OCI-LY7 (cell line): Measurements from ENCODE around the gene C3orf20. TPM values are rescaled to one million over a fixed set of nuclear protein-coding genes. Genes with fewer than 3 reads are reported as not detected.

Experiments
- BruUV-seq: library from RNA; stranded (reverse); fragments of 400-500 nt; replicated peaks from 2 replicates; lab custom pipeline; 2021; lab: Mats Ljungman, UMichigan
- CTCF ChIA-PET: fragments of 300-600 bp; sonication (Branson Sonifier 250); formaldehyde crosslinking; loops from one replicate; lab custom pipeline; 2022; ENCODE audit warnings: antibody characterized with exemption; ENCODE audit not compliant: unreplicated experiment; lab: Charles Lee
- POLR2A ChIA-PET: fragments of 300-600 bp; sonication (Branson Sonifier 250); formaldehyde crosslinking; loops from one replicate; lab custom pipeline; 2022; ENCODE audit warnings: antibody characterized with exemption; lab: Charles Lee
- DNase-seq: peaks from one replicate; pipeline ENCODE4 v3.0.0-alpha.2; 2015; ENCODE audit warnings: low spot score
- H2AFZ ChIP-seq: fragments of 200-600 bp; sonication (generic), shearing (Covaris generic); 2 replicates; pipeline ENCODE4 v1.6.1; 2014; ENCODE audit warnings: mild to moderate bottlenecking, antibody characterized with exemption, low read length, moderate library complexity
- H3K27ac ChIP-seq: fragments of 200-600 bp; sonication (generic); 2 replicates; pipeline ENCODE4 v1.5.1; 2014; ENCODE audit warnings: mixed run types, low read depth, mild to moderate bottlenecking, moderate library complexity, low read length, inconsistent platforms; ENCODE audit not compliant: poor library complexity, severe bottlenecking
- H3K36me3 ChIP-seq: fragments of 200-600 bp; sonication (generic); 2 replicates; pipeline ENCODE4 v1.6.1; 2014; ENCODE audit warnings: mild to moderate bottlenecking, antibody characterized with exemption, low read length, moderate library complexity, mixed read lengths; ENCODE audit not compliant: insufficient read depth
- H3K4me1 ChIP-seq: fragments of 200-600 bp; sonication (generic); 2 replicates; pipeline ENCODE4 v1.5.1; 2014; ENCODE audit warnings: mild to moderate bottlenecking, low read length; ENCODE audit not compliant: insufficient read depth, poor library complexity, severe bottlenecking
- H3K4me2 ChIP-seq: fragments of 200-600 bp; sonication (generic); 2 replicates; pipeline ENCODE4 v1.6.1; 2014; ENCODE audit warnings: mild to moderate bottlenecking, low read length
- H3K4me3 ChIP-seq: fragments of 200-600 bp; sonication (generic); 2 replicates; pipeline ENCODE4 v1.5.1; 2014; ENCODE audit warnings: mild to moderate bottlenecking, low read depth, low read length; ENCODE audit not compliant: poor library complexity, severe bottlenecking
- H3K79me2 ChIP-seq: fragments of 200-600 bp; sonication (generic); 2 replicates; pipeline ENCODE4 v1.6.1; 2016; ENCODE audit warnings: low read depth, mild to moderate bottlenecking, low read length, moderate library complexity, mixed read lengths; ENCODE audit not compliant: insufficient read depth
- H3K9me2 ChIP-seq: fragments of 200-600 bp; sonication (generic); 2 replicates; pipeline ENCODE4 v1.6.1; 2016; ENCODE audit warnings: mild to moderate bottlenecking, low read length, mixed read lengths; ENCODE audit not compliant: insufficient read depth
- H3K9me3 ChIP-seq: fragments of 200-600 bp; sonication (generic); 2 replicates; pipeline ENCODE4 v1.6.1; 2014; ENCODE audit warnings: mild to moderate bottlenecking, mixed run types, low read length, mixed read lengths
- H4K20me1 ChIP-seq: fragments of 200-600 bp; sonication (generic); 2 replicates; pipeline ENCODE4 v1.6.1; 2014; ENCODE audit warnings: mild to moderate bottlenecking, antibody characterized with exemption, low read length, moderate library complexity, mixed read lengths; ENCODE audit not compliant: insufficient read depth
- CTCF ChIP-seq: fragments of 200-600 bp; sonication (generic); conservative IDR thresholded peaks from 2 replicates; pipeline ENCODE4 v1.5.1; 2014; ENCODE audit warnings: mild to moderate bottlenecking, antibody characterized with exemption, low read length, moderate library complexity, mixed read lengths
- EZH2phosphoT487 ChIP-seq: fragments of 200-600 bp; sonication (generic); IDR thresholded peaks from 2 replicates; pipeline ENCODE4 v1.6.1; 2018; ENCODE audit warnings: low read depth, borderline replicate concordance, mild to moderate bottlenecking, mixed run types, antibody characterized with exemption, low read length, moderate library complexity, mixed read lengths
- intact Hi-C: fragments of 100-400 bp; cut with micrococcal nuclease; formaldehyde crosslinking; loops from one replicate; pipeline ENCODE4 v1.10.0; 2022; ENCODE audit not compliant: unreplicated experiment
- total RNA-seq, 2 experiments: library from RNA; depleted of rRNA in 1 of 2; stranded (reverse); fragments of >200 nt in 1 of 2; shearing (Covaris generic) in 1 of 2; gene quantifications; 2 replicates each; pipeline ENCODE4 v1.2.3, GENCODE V29; 2014 to 2022

Gene C3orf20
- total RNA-seq, 2 experiments from 2014 or later, result 2.2 to 2.7 TPM

- Histone ChIP-seq H3K4me1 (peaks cover 10% of the 10 kb centered on the region), H3K4me2 (no peak overlapping the region), H4K20me1 (no peaks in the 10 kb centered on the region), H3K27ac (no peak overlapping the region), H3K79me2 (no peaks in the 10 kb centered on the region), H3K36me3 (no peaks in the 10 kb centered on the region), H3K9me3 (no peaks in the 10 kb centered on the region), H2AFZ (no peak overlapping the region), H3K4me3 (no peak overlapping the region), H3K9me2 (no peaks in the 10 kb centered on the region)
- ChIA-PET CTCF (no interaction called here), POLR2A (interaction anchor here (0.6 kb wide), 1 partner anchor 43 kb away, joined by 3 read pairs; no protein-coding TSS in a partner anchor)
- DNase-seq, result no peak
- BruUV-seq, result no TSS peak
- intact Hi-C loops, result no loop called here
- TF ChIP-seq EZH2phosphoT487, result no peak
- TF ChIP-seq CTCF, result no peak
These were observed 50.9 kb downstream of the C3orf20 start for GRCh38 chr3:14725564-14726440.

GRCh38 chr3:14726441-14726780 lies 51.5 kb downstream of the C3orf20 start:
- CTCF ChIA-PET, result interaction anchor here (1.1 kb wide), 1 partner anchor 35 kb away, joined by 3 read pairs; no protein-coding TSS in a partner anchor
- no peak overlapping the region for H2AFZ ChIP-seq
- no peak overlapping the region for H3K27ac ChIP-seq
- DNase-seq, result no peak
- POLR2A ChIA-PET, result interaction anchor here (0.6 kb wide), 1 partner anchor 43 kb away, joined by 3 read pairs; no protein-coding TSS in a partner anchor
- H3K36me3 ChIP-seq, result no peaks in the 10 kb centered on the region
- no peak overlapping the region for H3K4me2 ChIP-seq
- H4K20me1 ChIP-seq, result no peaks in the 10 kb centered on the region
- no TSS peak for BruUV-seq
- no peaks in the 10 kb centered on the region for H3K9me3 ChIP-seq
- no peaks in the 10 kb centered on the region for H3K9me2 ChIP-seq
- intact Hi-C loops, result no loop called here
- H3K79me2 ChIP-seq, result no peaks in the 10 kb centered on the region
- TF ChIP-seq CTCF (no peak), EZH2phosphoT487 (no peak)
- H3K4me3 ChIP-seq, result no peak overlapping the region
- H3K4me1 ChIP-seq, result peaks cover 4% of the 10 kb centered on the region

DNA sequence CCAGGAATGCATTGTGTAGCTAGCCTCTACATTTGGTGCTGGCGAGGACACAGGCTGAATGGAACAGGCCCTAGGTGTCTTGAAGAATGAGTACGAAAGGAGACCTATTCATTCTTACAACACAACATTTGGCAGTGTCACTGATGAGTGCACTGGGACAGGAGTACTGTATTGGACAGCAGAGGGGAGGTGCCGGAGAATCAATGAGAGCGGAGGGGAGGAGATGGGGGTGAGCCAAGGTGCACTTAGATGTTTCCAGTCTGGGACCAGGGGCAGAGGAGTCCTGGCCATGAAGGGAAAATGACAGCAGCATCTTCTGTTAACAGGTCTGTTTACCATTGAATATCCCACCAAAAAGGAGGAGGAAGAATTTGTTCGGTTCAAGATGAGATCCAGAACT lies 53.2 kb downstream of the C3orf20 start:
- Histone ChIP-seq H3K4me2 (no peak overlapping the region), H3K79me2 (no peaks in the 10 kb centered on the region), H3K36me3 (no peaks in the 10 kb centered on the region), H3K4me3 (no peak overlapping the region), H2AFZ (no peak overlapping the region), H3K4me1 (no peaks in the 10 kb centered on the region), H3K9me2 (no peaks in the 10 kb centered on the region), H4K20me1 (no peaks in the 10 kb centered on the region), H3K9me3 (no peaks in the 10 kb centered on the region), H3K27ac (no peak overlapping the region)
- BruUV-seq, result no TSS peak
- ChIA-PET CTCF (no interaction called here), POLR2A (no interaction called here)
- no peak for DNase-seq
- intact Hi-C loops, result no loop called here
- no peak for TF ChIP-seq EZH2phosphoT487
- no peak for TF ChIP-seq CTCF
